GM12878 (cell line): Measurements from ENCODE around the gene CDCA7. TPM values are rescaled to one million over a fixed set of nuclear protein-coding genes. Genes with fewer than 3 reads are reported as not detected.

Source experiments
- ATAC-seq: fragments of 200-7000 bp; cut with Tn5 transposase; 3 replicates; pipeline ENCODE4 v1.9.1; 2020; ENCODE audit warnings: mild to moderate bottlenecking, moderate library complexity
- BruUV-seq: library from RNA; stranded (reverse); fragments of 400-500 nt; replicated peaks from 2 replicates; lab custom pipeline; 2021; lab: Mats Ljungman, UMichigan
- CTCF ChIA-PET: fragments of 300-600 bp; sonication (Branson Sonifier 250); formaldehyde crosslinking; extraction: SDS; loops from one replicate; lab custom pipeline; 2021; ENCODE audit warnings: inconsistent platforms; lab: Yijun Ruan, JAX
- POLR2A ChIA-PET: fragments of 350-600 bp; formaldehyde crosslinking; extraction: SDS; loops from one replicate; lab custom pipeline; 2021; ENCODE audit warnings: inconsistent platforms; lab: Charles Lee
- RAD21 ChIA-PET: fragments of 300-600 bp; sonication (Branson Sonifier 250); formaldehyde crosslinking; loops from one replicate; lab custom pipeline; 2023; ENCODE audit warnings: antibody characterized with exemption; ENCODE audit not compliant: unreplicated experiment; lab: Charles Lee
- SMC1A ChIA-PET: fragments of 300-600 bp; sonication (Branson Sonifier 250); formaldehyde crosslinking; loops from one replicate; lab custom pipeline; 2023; ENCODE audit not compliant: unreplicated experiment, uncharacterized antibody; lab: Charles Lee
- DNase-seq: peaks from one replicate; pipeline ENCODE4 v3.0.0-alpha.2; 2011; ENCODE audit warnings: low read depth, low spot score
- FAIRE-seq: peaks from 3 replicates; lab custom pipeline; 2011; peaks lifted over from hg19 to GRCh38; lab: Jason Lieb, UNC
- H2AFZ ChIP-seq: 2 replicates; pipeline ENCODE4 v1.6.0; 2011; ENCODE audit warnings: low read depth, low read length, control low read depth; ENCODE audit not compliant: control insufficient read depth
- H3K27ac ChIP-seq: 2 replicates; pipeline ENCODE4 v1.5.1; 2011; ENCODE audit warnings: control low read depth; ENCODE audit not compliant: control insufficient read depth, insufficient read depth
- H3K27me3 ChIP-seq, 2 experiments: replicated peaks in 1 of 2; 2 replicates each; pipeline versions ENCODE4 v1.6.0 to v1.6.1; 2011; ENCODE audit warnings: low read length in 1 of 2; ENCODE audit not compliant: control insufficient read depth in 2 of 2, insufficient read depth in 2 of 2
- H3K36me3 ChIP-seq, 2 experiments: 2 replicates each; pipeline ENCODE4 v1.5.1; 2011; ENCODE audit warnings: low read length in 1 of 2; ENCODE audit not compliant: control insufficient read depth in 2 of 2, insufficient read depth in 2 of 2
- H3K4me1 ChIP-seq: 2 replicates; pipeline ENCODE4 v1.6.1; 2011; ENCODE audit warnings: mild to moderate bottlenecking, low read length, moderate library complexity, mixed read lengths; ENCODE audit not compliant: control insufficient read depth, insufficient read depth
- H3K4me2 ChIP-seq: 2 replicates; pipeline ENCODE4 v1.6.0; 2011; ENCODE audit warnings: control low read depth; ENCODE audit not compliant: control insufficient read depth, insufficient read depth
- H3K4me3 ChIP-seq: fragments of 200-600 bp; sonication (generic); 2 replicates; pipeline ENCODE4 v1.5.1; 2016
- H3K79me2 ChIP-seq: 2 replicates; pipeline ENCODE4 v1.6.0; 2011; ENCODE audit warnings: low read length; ENCODE audit not compliant: control insufficient read depth, insufficient read depth
- H3K9ac ChIP-seq: 2 replicates; pipeline ENCODE4 v1.8.0; 2011; ENCODE audit warnings: low read length, control low read depth, mixed read lengths; ENCODE audit not compliant: control insufficient read depth, insufficient read depth
- H3K9me3 ChIP-seq: replicated peaks from 3 replicates; pipeline ENCODE4 v1.5.1; 2011; ENCODE audit warnings: mild to moderate bottlenecking, low read length; ENCODE audit not compliant: control insufficient read depth, insufficient read depth
- H4K20me1 ChIP-seq: 2 replicates; pipeline ENCODE4 v1.6.0; 2011; ENCODE audit not compliant: control insufficient read depth, insufficient read depth
- ASH2L ChIP-seq: fragments of 300-600, 200-600 bp; sonication (generic); IDR thresholded peaks from 2 replicates; pipeline ENCODE4 v1.6.1; 2017; ENCODE audit warnings: low read depth, mild to moderate bottlenecking, borderline replicate concordance
- BCL11A ChIP-seq: IDR thresholded peaks from 2 replicates; pipeline ENCODE4 v1.6.1; 2011; ENCODE audit warnings: low read depth, low read length
- BMI1 ChIP-seq: fragments of 450-650 bp; IDR thresholded peaks from 2 replicates; pipeline ENCODE4 v1.6.1; 2016; ENCODE audit warnings: mild to moderate bottlenecking, moderate library complexity, borderline replicate concordance
- BRCA1 ChIP-seq: IDR thresholded peaks from 2 replicates; pipeline ENCODE4 v1.6.1; 2011; ENCODE audit warnings: low read depth, low read length, improper control_type of control experiment
- HCFC1 ChIP-seq: fragments of 150-350 bp; IDR thresholded peaks from 2 replicates; pipeline ENCODE4 v1.6.1; 2014; ENCODE audit warnings: low read length
- NFYB ChIP-seq: IDR thresholded peaks from 2 replicates; pipeline ENCODE4 v1.6.1; 2011; ENCODE audit warnings: low read depth, mild to moderate bottlenecking, low read length, improper control_type of control experiment, moderate library complexity; ENCODE audit not compliant: insufficient read depth
- NR2F1 ChIP-seq: fragments of 450-650 bp; conservative IDR thresholded peaks from 2 replicates; pipeline ENCODE4 v1.6.1; 2017; ENCODE audit warnings: mild to moderate bottlenecking
- PAX5 ChIP-seq: IDR thresholded peaks from 2 replicates; pipeline ENCODE4 v1.6.1; 2011; ENCODE audit warnings: low read depth, low read length, borderline replicate concordance
- PAX8 ChIP-seq: fragments of 450-650 bp; IDR thresholded peaks from 2 replicates; pipeline ENCODE4 v1.6.1; 2017; ENCODE audit warnings: mild to moderate bottlenecking, moderate library complexity
- SPI1 ChIP-seq: IDR thresholded peaks from 2 replicates; pipeline ENCODE4 v1.6.1; 2011; ENCODE audit warnings: low read depth, mild to moderate bottlenecking, low read length, moderate library complexity, borderline replicate concordance; ENCODE audit not compliant: insufficient read depth
- SRF ChIP-seq, 2 experiments: IDR thresholded peaks; 2 replicates each; pipeline ENCODE4 v1.6.1; 2011; ENCODE audit warnings: low read depth in 2 of 2, low read length in 2 of 2, mild to moderate bottlenecking in 1 of 2, moderate library complexity in 1 of 2
- SUZ12 ChIP-seq: fragments of 200-600 bp; sonication (generic); IDR thresholded peaks from one replicate; pipeline ENCODE4 v1.6.1; 2018; ENCODE audit warnings: antibody characterized with exemption, mild to moderate bottlenecking; ENCODE audit not compliant: unreplicated experiment
- WGBS: methylation state at CpG from one replicate; pipeline ENCODE4 v1.1.6; 2016; ENCODE audit warnings: low lambda C conversion rate; ENCODE audit not compliant: insufficient replicate concordance, insufficient coverage; ENCODE audit errors: missing lambda C conversion rate; 5-methylcytosine and 5-hydroxymethylcytosine counted together
- in situ Hi-C: fragments of 300-500 bp; cut with MboI; formaldehyde crosslinking; loops from 9 replicates; pipeline ENCODE4 v1.14.3; 2018; ENCODE audit warnings: mixed read lengths
- intact Hi-C: fragments of 100-400 bp; cut with micrococcal nuclease; formaldehyde crosslinking; loops from one replicate; pipeline ENCODE4 v1.14.2; 2022; ENCODE audit not compliant: unreplicated experiment
- polyA plus RNA-seq, 11 experiments: library from polyadenylated mRNA; depleted of rRNA in 4 of 11; unstranded in 6 of 11; stranded (reverse) in 5 of 11; fragments of >200 nt; fragmentation: Nextera tagmentation in 4 of 11; fragmentation: Illumina TruSeq in 1 of 11; extraction: Ambion mirVana in 4 of 11; extraction: Trizol in 1 of 11; gene quantifications; 1 replicate in 1 of 11; 2 replicates in 10 of 11; pipeline versions ENCODE4 v1.2.1 to v1.2.3, GENCODE V29; 2011 to 2016; ENCODE audit warnings: inconsistent platforms in 2 of 11, missing spikeins in 2 of 11, low read depth in 1 of 11
- total RNA-seq, 4 experiments: library from RNA; depleted of rRNA in 3 of 4; stranded (reverse); fragments of >200 nt in 3 of 4; fragmentation: Illumina TruSeq in 1 of 4; extraction: Trizol in 1 of 4; gene quantifications; 2 replicates each; pipeline versions ENCODE4 v1.2.1 to v1.2.3, GENCODE V29; 2013 to 2021
- TF ChIP-seq, protein P1 (sequence below): fragments of 450-650 bp; IDR thresholded peaks from 2 replicates; pipeline ENCODE4 v1.6.1; 2017; ENCODE audit warnings: antibody characterized with exemption, mild to moderate bottlenecking, moderate library complexity

CDCA7 gene
- total and polyA plus RNA-seq, 10 of the 15 experiments (the other 5 are each of a cell fraction or from before 2014, with no cell fraction given) = 23.5 to 71.3 (median 40.8) TPM

DNA sequence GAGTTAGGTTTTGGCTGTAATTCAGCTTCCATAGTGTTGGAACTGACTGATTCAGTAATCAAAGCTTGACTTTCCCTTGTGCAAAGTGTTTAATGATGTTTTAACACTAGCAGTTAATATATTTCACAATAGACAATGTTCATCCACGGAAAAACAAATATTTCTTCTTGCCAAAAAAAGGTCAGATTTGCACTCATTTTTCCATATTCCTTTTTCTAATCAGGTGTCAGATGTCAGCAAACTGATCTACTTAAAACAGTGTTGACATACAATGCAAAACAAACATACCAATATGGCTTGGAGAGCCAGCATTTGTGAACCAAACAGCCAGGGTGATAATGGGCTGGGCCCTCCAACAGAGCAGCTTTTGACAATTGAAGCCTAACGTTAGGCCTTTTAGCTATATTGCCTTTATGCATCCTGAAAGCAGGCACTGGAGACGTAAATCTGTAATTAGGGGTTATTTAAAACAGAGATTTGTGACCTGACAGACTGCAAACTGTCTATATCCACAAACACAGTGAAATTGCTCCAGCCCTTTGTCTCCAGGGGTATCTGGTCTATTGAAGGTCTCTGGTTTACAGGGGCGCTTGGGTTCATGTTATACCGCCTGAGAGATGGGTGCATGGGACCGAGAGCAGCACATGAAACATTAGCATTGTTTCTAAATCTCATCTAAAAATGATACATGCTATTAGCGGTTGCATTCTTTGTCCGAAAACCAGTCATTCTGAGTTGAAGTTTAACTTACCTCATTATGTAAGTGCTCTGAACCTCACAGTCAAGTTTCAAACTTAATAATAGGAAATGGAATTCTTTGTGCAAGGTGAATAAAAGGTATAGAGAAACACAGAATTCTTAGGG lies 7.1 kb upstream of the CDCA7 start (continued):
- TF ChIP-seq, protein P1, sequence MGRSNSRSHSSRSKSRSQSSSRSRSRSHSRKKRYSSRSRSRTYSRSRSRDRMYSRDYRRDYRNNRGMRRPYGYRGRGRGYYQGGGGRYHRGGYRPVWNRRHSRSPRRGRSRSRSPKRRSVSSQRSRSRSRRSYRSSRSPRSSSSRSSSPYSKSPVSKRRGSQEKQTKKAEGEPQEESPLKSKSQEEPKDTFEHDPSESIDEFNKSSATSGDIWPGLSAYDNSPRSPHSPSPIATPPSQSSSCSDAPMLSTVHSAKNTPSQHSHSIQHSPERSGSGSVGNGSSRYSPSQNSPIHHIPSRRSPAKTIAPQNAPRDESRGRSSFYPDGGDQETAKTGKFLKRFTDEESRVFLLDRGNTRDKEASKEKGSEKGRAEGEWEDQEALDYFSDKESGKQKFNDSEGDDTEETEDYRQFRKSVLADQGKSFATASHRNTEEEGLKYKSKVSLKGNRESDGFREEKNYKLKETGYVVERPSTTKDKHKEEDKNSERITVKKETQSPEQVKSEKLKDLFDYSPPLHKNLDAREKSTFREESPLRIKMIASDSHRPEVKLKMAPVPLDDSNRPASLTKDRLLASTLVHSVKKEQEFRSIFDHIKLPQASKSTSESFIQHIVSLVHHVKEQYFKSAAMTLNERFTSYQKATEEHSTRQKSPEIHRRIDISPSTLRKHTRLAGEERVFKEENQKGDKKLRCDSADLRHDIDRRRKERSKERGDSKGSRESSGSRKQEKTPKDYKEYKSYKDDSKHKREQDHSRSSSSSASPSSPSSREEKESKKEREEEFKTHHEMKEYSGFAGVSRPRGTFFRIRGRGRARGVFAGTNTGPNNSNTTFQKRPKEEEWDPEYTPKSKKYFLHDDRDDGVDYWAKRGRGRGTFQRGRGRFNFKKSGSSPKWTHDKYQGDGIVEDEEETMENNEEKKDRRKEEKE = no peak
- no peak for TF ChIP-seq BRCA1
- TF ChIP-seq BCL11A = peak; percentile 74
- TF ChIP-seq SUZ12 = no peak
- no peak for TF ChIP-seq BMI1
- TF ChIP-seq HCFC1 = no peak
- TF ChIP-seq PAX8 = no peak
- TF ChIP-seq ASH2L = no peak

DNA sequence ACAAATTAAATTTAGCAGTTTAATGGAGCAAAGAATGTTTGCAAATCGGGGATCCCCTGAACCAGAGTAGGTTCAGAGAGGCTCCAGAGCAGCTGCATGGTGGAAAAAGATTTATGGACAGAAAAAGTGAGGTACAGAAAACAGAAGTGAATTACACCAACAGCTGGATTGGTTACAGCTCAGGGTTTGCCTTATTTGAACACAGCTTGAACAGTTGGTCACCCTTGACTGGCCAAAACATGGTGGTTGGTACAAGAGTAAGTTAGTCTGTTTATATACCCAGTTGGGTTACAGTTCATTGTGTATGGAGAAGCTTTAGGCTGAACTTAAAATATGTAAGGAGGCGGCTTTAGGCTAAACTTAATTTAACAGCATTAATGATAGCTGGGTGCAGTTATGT lies 5.4 kb upstream of the CDCA7 start:
- Histone ChIP-seq H2AFZ (no peak overlapping the region), H3K4me2 (no peak overlapping the region), H3K27ac (no peak overlapping the region), H3K36me3 (no peaks in the 10 kb centered on the region), H3K9me3 (peaks cover 5% of the 10 kb centered on the region), H3K27me3 (no peaks in the 10 kb centered on the region), H3K79me2 (no peaks in the 10 kb centered on the region), H3K9ac (no peak overlapping the region), H3K4me3 (no peak overlapping the region), H4K20me1 (no peaks in the 10 kb centered on the region), H3K4me1 (peaks cover 17% of the 10 kb centered on the region)
- ChIA-PET CTCF (interaction anchor here (1.0 kb wide), 1 partner anchor 9 kb away, joined by 3 read pairs; no protein-coding TSS in a partner anchor), RAD21 (interaction anchor here (1.1 kb wide), 1 partner anchor 63 kb away, joined by 3 read pairs; no protein-coding TSS in a partner anchor), SMC1A (interaction anchor here (0.7 to 1.1 kb wide), 4 partner anchors 9 to 23 kb away, joined by 3 to 6 read pairs (median 4); no protein-coding TSS in a partner anchor), POLR2A (no interaction called here)
- FAIRE-seq (no peak), DNase-seq (no peak), ATAC-seq (peak; percentile 27)
- in situ Hi-C loops = no loop called here
- TF ChIP-seq PAX5 (peak; percentile 66; the same call in 1 of the 2 replicates), NFYB (peak; percentile 56; the same call in 1 of the 2 replicates), SPI1 (peak; percentile 37; the same call in 1 of the 2 replicates), NR2F1 (no peak), SRF (IDR thresholded peaks at IDR 0.05; ENCODE audit: low read depth in 2 of 2, low read length in 2 of 2) (peak in 1 of 2 experiments; percentile 67; a peak in 1 of 4 replicates)
- intact Hi-C loops = no loop called here
- no TSS peak for BruUV-seq
- WGBS = 21% methylated on average over 2 of the region's 2 CpGs
